Gastroesophageal sphincter (tissue), 3 donors: ENCODE measurements around the gene ANKRD40CL.

Experiments
- CTCF ChIP-seq, 4 experiments: fragments of 200-600 bp in 2 of 4; fragments of 450-650 bp in 2 of 4; sonication (generic) in 1 of 4; IDR thresholded peaks; one replicate each; pipeline ENCODE4 v1.5.1; 2017 to 2019; ENCODE audit warnings: antibody characterized with exemption in 4 of 4, mild to moderate bottlenecking in 2 of 4, moderate library complexity in 2 of 4
- EP300 ChIP-seq: sonication (generic); formaldehyde crosslinking; IDR thresholded peaks from one replicate; pipeline ENCODE4 v1.6.1; 2017; ENCODE audit warnings: antibody characterized with exemption, mild to moderate bottlenecking

GRCh38 chr17:50808413-50808812 lies 41.1 kb upstream of the ANKRD40CL start:
- TF ChIP-seq CTCF (IDR thresholded peaks at IDR 0.05) (no peak), EP300 (no peak)
